Medulla oblongata (tissue), 1 donor: ENCODE data around the gene CDK5R1.
"Not testable (repeated sequence)": the region's sequence is repeated elsewhere in the genome, so short reads cannot be mapped to it uniquely, and the experiment has no call there.

Experiments
- DNase-seq: peaks from one replicate; pipeline ENCODE4 v3.0.0-alpha.2; 2015; ENCODE audit errors: extremely low spot score

CDK5R1 gene

DNA sequence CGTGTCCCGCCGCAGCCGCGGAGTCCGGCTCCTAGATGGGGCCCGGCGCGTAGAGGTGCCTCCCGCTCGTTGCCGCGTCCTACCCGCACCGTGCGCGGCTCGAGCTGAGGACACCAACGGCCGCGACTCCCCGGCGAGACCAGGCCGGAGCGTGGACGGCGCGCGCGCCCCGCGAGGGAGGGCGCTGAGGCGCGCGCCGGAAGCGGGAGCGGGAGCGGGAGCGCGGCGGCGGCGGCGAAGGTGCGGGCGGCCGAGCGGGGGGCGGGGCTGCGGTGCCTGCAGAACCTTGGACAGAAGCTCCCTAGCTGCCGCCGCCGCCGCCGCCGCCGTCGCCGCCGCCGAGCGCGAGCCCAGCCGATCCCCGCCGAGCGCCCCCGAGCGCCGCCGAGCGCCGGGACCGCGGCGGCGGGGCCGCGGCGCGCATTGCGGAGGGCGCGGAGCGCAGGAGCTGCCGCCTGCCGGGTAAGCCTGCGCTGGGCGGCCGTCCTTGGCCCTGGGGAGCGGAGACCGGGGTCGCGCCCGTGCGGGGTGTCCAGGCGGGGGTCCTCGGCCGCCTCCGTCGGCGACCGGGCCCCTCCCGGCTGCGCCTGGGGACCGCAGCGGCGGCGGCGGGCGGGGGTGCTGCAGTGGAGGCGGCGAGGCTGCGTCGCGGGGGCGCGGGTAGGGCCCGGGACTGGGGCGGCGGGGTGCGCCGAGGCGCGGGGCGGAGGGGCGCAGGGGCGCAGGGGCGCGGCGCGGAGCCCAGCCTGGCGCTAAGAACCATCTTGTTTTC, at the start of gene CDK5R1:
TSS of gene CDK5R1 (plus strand) at position 293 of the 772 bp plus-strand sequence. CDS start 628 bp downstream, outside the sequence.
- peak; percentile 41 for DNase-seq

DNA sequence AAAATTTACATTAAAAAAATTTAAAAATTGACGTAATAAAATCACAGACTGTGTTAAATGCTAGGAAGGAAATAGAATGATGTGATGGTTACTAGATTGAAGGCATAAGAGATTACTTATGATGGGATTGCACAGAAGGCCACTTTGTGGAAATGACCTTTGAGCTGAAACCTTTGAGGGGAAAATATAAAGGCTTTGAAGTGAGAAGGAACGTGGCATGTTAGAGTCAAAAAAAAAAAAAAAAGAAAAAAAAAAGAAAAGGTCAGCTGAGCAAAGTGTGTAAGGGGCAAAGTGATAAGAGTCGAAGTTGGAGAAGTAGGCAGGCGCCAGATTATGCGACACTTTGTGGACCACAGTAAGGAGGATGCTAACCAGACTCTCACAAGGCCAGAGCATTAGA, 46.1 kb upstream of the CDK5R1 start:
- DNase-seq: no peak

DNA sequence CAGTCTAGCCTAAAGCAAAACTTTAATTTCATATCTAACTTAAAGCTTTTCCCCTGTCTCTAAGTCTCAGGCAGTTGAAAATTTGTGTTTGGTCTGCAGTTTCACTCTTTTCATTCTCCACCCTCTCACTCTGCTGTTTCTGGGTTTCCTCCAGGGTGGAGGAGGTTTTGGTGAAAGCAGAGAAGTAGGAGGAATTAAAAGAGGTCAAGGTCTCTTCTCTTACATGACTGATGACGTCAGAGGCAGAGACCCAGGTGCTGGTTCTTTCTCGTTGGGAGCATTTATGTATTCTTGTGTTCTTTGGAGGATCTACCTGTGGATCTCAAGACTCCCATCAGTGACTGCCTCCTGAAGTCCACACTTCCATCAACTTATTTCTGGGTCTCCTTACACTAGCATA, 44.9 kb upstream of the CDK5R1 start:
- DNase-seq: no peak

DNA sequence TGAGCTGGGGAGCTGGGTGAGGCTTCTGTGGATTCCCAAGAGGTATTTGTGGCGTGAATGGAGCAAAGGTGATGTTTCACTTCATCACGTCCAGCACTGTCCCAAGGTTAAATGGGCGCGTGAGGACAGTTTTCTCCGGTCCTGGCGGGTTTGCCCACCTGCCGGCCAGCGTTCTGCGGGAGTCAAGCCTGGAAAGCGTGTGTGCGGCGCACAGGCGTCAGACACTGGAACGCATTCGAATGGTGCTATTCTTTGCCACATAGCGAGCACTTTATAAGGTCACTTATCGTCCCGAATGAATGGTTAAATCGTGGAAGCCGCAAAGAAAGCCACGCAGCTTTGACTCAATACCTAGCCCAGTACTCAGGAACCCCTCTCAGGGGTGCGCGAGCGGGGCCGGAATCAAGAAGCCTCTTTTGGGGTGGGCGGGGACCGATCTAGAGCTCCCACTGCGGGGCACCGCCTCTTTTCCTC, 42.9 kb upstream of the CDK5R1 start:
- DNase-seq: no peak

DNA sequence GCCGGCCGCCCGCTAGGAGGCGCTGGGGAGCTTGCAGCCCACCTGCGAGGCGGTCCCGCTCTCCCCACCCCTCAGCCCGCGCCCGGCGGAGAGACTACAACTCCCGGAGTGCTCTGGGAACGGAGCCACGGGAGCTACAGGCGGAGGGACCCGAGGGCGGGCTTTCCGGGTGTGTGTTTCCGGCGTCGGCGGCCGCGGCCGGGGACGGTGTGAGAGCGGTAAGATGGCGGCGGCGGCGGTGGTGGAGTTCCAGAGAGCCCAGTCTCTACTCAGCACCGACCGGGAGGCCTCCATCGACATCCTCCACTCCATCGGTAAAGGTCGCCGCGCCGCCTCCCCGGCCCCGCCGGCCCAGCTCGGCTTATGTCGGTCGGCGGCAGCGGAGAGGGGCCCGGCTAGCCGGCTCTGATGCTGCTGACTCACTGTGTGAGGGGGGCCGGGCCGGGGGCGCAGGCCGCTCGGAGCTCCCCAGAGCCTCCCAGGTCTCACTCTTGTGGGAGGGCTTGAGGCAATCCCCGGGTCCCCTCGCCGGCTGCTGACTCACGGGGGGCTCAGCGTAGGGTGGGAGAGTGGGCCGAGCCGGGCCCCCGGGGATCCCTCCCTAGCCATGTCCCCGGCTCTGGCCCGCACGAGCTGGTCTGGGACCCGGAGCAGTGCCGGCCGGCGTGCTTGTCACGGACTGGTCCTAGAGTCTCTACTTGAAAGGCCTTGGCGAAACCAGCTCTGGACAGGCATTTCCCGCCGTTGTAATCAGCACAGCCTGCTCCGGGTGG, 42.3 kb upstream of the CDK5R1 start, which contains the start of gene PSMD11:
TSS of gene PSMD11 (plus strand) at position 210 of the 773 bp plus-strand sequence. CDS start at position 224, 14 bp downstream.
- DNase-seq: peak; percentile 98

DNA sequence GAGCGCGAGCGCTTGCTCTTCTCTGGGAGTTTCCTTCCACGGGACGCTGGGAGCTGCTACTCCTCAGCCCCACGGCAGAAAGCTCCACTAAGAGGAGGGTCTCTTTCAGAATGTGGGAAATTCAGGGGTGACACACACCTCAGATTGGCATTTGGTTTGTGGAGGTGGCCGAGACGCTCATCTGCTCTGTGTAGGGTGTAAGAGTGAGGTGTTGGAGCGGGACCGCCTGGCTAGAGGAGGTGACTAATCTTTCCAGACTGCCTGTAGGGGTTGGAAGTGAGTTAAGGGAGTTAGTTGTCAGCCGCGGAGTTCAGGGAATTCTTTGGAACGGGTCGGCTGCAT, 41.7 kb upstream of the CDK5R1 start:
- DNase-seq: peak; percentile 32

DNA sequence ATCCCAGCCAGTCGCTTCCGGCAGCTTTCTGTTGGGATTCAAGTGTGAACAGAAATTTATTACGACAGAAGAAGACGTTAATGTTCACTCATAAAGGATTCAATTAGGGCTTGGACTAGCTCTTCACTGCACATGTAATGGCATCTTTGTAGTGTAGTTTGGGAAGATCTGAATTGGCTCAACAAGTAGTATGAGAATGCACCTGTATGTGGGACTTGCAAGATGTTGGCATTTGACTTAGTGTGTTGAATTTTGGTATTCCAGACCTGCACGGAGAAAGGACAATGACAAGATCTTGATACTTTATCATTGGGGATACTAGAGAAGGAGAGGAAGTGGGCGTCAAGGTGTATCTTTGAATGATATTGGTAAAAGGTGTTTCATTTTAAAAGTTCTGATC, 41.3 kb upstream of the CDK5R1 start:
- peak; percentile 7 for DNase-seq

DNA sequence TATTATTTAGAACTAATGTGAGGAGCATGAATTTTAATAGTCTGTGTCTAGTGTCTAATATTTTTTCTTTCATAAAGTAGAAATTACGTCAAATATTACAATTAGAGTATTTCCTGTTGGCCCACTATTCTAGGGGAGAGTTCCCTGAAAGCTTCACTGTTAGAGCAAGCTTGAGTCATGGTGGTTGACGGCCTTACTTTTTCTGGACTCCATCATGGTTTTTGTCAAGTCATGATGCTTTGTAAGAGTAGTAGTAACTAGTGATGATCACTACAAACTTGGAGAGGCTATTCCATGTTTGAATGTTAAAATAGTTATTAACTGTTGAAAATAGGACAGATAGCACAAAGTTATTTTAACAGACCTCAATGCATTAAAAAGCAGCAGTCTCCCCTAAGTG, 40.8 kb upstream of the CDK5R1 start:
- DNase-seq: no peak

DNA sequence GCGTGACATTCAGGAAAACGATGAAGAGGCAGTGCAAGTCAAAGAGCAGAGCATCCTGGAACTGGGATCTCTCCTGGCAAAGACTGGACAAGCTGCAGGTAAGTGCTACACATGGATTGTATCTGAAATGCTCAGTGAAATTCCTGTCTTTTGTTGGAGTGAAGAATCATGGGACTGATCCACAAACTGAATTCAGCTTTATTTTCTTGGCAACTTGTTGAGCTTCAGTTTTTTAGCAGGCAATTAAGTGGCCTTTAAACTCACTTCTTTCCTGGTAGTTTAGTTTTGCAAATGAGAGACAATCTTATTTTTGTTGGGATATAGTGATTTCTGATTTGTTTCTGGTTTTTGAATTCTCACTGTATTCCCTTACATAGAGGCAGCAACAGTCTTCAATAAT, 39.8 kb upstream of the CDK5R1 start:
- DNase-seq: no peak

DNA sequence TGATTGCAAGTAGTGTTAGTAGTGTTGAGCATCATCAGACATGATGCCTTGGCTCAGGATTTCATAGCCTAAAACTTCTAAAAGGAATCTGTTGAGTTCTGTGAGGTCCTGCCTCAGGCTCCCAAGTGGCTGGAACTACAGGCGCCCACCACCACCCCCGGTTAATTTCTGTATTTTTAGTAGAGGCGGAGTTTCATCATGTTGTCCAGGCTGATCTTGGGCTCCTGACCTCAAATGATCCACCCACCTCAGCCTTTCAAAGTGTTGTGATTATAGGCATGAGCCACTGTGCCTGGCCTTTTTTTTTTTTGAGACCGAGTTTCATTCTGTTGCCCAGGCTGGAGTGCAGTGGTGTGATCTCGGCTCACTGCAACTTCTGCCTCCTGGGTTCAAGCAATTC, 36.8 kb upstream of the CDK5R1 start:
- no peak for DNase-seq

DNA sequence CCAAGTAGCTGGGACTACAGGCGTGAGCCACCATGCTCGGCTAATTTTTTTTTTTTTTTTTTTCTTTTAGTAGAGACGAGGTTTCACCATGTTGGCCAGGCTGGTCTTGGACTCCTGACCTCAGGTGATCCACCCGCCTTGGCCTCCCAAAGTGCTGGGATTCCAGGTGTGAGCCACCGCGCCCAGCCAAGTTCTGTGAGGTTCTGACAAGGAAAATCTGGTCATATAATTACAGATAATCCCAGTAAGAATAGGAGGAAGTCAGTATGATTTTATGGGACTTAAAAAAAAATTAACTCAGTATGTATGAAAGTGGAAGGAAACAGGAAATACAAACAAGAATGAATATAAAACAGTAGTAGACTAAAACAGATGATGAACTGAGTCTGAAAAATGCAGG, 36.4 kb upstream of the CDK5R1 start:
- DNase-seq: not testable (repeated sequence)

DNA sequence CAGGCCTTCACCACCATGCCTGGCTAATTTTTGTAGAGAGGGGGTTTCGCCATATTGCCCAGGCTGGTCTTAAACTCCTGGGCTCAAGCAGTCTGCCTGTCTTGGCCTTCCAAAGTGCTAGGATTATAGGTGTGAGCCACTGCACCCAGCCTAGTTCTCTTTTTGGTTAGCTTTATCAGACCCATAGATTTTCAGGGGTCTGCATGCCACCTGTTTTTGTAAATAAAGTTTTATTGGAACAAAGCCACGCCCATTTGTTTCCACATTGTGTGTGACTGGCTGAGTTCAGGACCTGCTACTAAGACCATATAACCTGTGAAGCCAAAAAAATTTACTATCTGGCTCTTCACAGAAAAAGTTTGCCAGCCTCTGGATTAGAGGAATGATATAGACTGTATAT, 34.9 kb upstream of the CDK5R1 start:
- no peak for DNase-seq

DNA sequence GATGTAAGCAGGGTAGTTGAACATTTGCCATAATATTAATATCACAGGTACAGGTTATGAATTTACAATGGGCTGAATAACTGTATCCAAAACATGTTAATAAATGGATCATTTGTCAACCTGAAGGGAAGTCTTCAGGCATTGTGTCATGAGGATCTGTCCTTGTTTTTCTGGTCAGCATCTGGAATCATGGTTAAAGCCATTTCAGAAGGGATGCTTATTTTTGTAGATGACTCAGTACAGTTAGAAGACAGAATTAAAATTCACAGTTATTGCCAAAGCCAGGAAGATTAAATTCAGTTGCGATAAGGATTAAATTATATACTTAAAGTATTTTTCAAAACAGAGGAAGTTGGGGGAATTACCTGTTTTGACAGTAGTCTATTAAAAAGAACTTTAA, 34.5 kb upstream of the CDK5R1 start:
- DNase-seq: no peak

DNA sequence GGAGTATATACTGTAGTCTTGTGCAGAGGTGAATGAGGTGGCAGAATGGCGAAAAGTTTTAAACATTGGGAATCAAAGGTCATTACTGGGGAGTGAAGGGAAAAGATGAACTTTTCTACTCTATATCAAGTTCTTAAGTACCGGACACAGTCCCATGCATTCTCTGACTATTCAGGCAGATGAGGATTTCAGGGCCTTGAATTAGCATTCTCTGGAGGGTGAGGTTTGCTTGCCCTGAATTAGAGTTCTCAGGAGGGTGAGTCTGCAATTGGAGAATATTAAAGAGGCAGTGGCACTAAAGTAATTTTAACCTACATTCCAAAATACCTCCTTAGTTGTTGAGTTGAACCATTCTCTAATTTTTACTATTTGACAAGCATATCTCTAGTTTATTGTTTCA, 33.4 kb upstream of the CDK5R1 start:
- DNase-seq: no peak

DNA sequence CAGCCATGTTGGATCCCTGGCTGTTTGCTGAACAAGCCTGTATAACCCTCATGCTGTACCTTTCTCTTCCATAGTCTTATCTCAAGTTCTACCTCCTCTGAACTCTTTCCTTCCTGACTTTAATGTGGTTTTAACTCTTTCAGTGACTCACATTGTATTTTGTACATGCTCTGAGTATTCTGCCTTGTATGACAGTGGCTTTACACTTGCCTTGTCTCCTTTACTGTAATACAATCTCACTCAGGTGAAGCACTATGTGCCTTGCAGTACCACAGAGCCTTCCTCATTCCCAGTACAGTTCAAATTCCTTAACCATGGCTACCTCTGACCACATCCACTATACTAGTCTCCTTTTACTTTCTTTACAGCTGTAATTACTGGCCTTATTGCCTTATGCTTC, 28.4 kb upstream of the CDK5R1 start:
- no peak for DNase-seq

DNA sequence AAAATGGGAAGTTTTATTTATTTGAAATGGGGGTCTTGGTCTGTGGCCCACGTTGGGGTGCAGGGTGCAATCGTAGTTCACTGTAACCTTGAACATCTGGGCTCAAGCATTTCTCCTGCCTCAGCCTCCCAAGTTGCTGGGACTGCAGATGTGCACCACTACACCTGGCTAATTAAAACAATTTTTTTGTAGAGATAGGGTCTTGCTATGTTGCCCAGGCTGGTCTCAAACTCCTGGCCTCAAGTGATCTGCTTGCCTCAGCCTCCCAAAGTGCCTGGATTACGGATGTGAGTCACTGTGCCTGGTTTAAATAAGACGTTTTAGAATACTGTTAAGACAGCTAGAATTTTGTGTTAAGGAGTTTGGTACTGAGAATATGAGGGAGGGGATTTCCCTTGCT, 26.7 kb upstream of the CDK5R1 start:
- DNase-seq: no peak

DNA sequence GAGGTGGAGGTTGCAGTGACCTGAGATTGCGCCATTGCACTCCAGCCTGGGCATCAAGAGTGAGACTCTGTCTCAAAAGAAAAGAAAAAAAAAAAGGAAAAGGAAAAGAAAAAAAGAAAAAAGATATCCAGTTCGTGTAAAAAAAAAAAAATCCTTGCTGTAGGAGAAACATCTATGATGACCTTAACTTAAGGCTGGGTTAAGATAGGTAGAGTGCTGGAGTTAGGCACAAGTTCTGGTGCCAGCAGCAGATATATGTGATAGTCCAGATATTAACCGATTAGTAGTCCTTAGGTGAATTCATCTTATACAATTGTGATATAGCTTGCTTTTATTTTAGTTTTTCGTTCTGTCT, 25.3 kb upstream of the CDK5R1 start:
- DNase-seq: no peak

DNA sequence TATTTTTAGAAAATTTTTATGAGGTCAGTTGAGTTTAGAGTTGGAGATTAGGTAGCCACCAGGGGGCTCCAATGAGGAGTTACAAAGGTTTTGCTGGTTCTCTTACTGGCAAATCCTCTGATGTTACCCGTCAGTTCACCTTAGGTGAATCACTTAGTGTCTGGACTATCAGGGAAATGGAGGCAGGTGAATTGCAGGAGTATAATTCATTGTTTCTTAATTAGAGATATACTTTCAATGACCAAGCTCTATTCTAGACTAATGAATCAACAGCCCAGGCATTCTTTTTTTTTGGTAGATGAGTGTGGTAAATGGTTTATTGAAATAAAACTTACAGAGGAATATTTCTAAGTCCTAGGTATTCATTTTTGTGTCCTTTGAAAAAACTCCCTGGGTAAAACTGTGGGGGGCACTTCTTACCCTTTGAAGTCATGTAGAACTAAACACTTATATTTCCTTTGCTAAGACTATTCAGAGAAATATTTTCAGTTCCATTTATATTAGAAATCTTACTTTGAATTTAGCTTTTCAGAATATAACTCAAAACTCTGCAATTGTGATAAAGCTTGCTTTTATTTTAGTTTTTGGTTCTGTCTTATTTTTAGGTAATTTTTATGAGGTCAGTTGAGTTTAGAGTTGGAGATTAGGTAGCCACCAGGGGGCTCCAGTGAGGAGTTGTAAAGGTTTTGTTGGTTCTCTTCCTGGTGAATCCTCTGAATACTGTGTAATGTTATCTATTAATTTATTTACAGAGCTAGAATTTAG, 24.8 kb upstream of the CDK5R1 start:
- DNase-seq: peak; percentile 60

DNA sequence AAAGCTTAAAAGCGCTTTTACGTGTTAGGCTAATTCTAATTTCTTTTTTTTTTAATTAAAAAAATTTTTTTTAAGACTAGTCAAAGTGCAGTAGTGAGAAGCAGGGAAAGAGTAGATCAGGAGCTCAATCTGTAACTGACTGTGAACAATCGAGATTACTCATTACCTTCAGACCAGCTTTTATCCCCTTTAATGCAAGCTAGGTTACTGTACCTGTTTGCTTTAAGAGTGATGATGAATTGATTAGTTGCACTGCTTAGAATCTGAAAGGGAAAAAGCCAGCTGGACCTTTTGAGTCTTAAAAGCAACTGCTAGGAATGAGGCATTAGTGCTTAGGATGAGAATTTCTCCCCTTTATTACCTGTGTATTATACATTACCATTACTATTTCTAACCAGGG, 23.5 kb upstream of the CDK5R1 start:
- DNase-seq: no peak

DNA sequence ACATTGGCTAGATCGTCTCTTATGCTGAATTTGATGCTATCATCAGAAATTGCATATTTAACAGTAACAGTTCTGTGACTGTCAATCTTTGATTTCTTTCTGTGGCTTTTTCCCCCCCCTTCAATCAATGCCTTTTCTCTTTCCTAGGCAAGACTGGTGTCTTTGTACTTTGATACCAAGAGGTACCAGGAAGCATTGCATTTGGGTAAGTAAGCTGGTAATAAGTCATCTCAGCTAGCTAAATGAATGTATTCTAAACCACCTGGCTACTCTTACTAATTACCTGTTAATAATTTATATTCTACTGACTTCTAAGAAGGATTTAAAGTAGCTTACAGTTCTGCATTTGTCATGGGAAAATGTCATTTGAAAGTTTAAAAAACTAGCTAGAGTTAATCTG, 22.4 kb upstream of the CDK5R1 start:
- DNase-seq: no peak

DNA sequence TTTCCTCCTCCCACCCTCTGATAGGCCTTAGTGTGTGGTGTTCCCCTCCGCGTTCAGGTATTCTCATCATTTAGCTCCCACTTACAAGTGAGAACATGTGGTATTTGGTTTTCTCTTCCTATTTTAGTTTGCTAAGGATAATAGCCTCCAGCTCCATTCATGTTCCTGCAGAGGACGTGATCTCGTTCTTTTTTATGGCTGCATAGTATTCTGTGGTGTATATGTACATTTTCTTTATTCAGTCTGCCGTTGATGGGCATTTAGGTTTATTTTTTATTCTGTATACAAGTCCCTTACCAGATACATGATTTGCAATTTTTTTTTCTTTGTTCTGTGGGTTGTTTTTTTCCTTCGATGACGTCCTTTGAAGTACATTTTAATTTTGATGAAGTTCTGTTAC, 18.8 kb upstream of the CDK5R1 start:
- DNase-seq: no peak

DNA sequence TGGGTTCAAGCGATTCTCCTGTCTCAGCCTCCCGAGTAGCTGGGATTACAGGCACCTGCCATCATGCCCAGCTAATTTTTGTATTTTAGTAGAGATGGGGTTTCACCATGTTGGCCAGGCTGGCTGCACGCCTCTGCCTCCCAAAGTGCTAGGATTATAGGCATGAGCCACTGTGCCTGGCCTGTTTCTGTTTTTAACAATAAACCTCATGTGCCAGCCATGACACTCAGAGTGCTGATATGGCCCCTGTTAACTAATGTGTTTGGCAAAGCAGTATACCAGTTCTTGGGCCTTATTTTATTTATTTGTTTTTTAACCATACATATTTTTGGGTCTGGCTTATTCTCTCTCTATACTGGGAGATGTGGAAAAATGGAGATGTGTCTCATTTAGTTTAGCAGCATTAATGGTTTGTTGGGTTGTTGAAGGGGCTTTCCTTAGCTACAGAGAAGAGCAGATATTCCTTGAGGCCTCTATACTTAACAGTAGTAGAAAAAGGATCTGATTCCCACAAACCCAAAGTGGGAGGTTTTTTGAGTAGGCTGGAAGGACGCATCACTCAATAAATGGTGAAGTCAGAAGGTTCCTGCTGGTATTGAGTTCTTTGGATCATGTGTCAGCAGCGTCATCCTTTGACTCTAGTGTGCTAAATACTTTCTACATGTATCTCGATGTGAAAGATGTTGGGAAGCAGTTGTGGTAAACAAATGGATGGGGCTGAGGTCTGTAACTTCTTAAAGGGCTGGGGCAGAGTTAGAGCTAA, 16.2 kb upstream of the CDK5R1 start:
- DNase-seq: no peak
